ENCODE data around the gene RGS7BP. TPM values are rescaled to one million over a fixed set of nuclear protein-coding genes. Genes with fewer than 3 reads are reported as not detected.
A peak's percentile ranks its signal among the peaks of the same experiment; 100 is the strongest.

RGS7BP gene
- polyA plus RNA-seq, 2 of the 4 experiments (the other 2 are of a cell fraction): not detected

- TF ChIP-seq ATOH8 (CRISPR knock-in tag; IDR thresholded peaks at IDR 0.05; ENCODE audit: low read depth): no peak
- no peak for TF ChIP-seq HOXB13 (CRISPR knock-in tag; IDR thresholded peaks at IDR 0.05; ENCODE audit: low read depth)
- TF ChIP-seq ZC3H11A (IDR thresholded peaks at IDR 0.05): no peak
- no peak for TF ChIP-seq POLR2A (IDR thresholded peaks at IDR 0.05; ENCODE audit: low read length)
Measured at GRCh38 chr5:64619609-64620008, 113.8 kb downstream of the RGS7BP start (continued).

- Histone ChIP-seq H3K4me1 (no peaks in the 10 kb centered on the region), H3K4me3 (no peak overlapping the region), H3K4me2 (no peak overlapping the region), H3K27ac (no peak overlapping the region), H3K9me3 (no peaks in the 10 kb centered on the region)
- ATAC-seq (no peak), FAIRE-seq (no peak), DNase-seq (ENCODE audit: low read depth in 1 of 2, low spot score in 1 of 2) (no peak)
- POLR2A ChIA-PET: no interaction called here
- TF ChIP-seq NPAS2 (CRISPR knock-in tag; IDR thresholded peaks at IDR 0.05; ENCODE audit: borderline replicate concordance) (no peak), FOSL2 (IDR thresholded peaks at IDR 0.05) (no peak), FOSL2 (CRISPR knock-in tag; IDR thresholded peaks at IDR 0.05) (no peak), HES2 (IDR thresholded peaks at IDR 0.05) (no peak), PBX3 (IDR thresholded peaks at IDR 0.05) (no peak), JUNB (IDR thresholded peaks at IDR 0.05) (no peak), CHD4 (IDR thresholded peaks at IDR 0.05; ENCODE audit: borderline replicate concordance) (no peak), HEYL (CRISPR knock-in tag; IDR thresholded peaks at IDR 0.05) (no peak), POLR2A (IDR thresholded peaks at IDR 0.05; ENCODE audit: low read length) (no peak)
- 21% methylated on average over 2 of the region's 2 CpGs for WGBS (ENCODE audit: missing lambda C conversion rate)
- CTCF ChIA-PET: interaction anchor here (0.6 to 3.3 kb wide), 5 partner anchors 11 to 851 kb away, joined by 3 to 16 read pairs (median 6); no protein-coding TSS in a partner anchor
Measured at GRCh38 chr5:64622991-64623390, 117.2 kb downstream of the RGS7BP start.

- CTCF ChIA-PET: interaction anchor here (1.4 to 2.2 kb wide), 4 partner anchors 9 to 396 kb away, joined by 3 to 7 read pairs (median 4); no protein-coding TSS in a partner anchor
- POLR2A ChIA-PET: no interaction called here
- 38% methylated on average over 1 of the region's 1 CpG for WGBS (ENCODE audit: missing lambda C conversion rate)
- Histone ChIP-seq H3K4me3 (no peak overlapping the region), H3K9me3 (no peaks in the 10 kb centered on the region), H3K4me1 (no peaks in the 10 kb centered on the region), H3K4me2 (no peak overlapping the region), H3K27ac (no peak overlapping the region)
- peak in 1 of 2 experiments; percentile 7 for DNase-seq (ENCODE audit: low read depth in 1 of 2, low spot score in 1 of 2)
- no peak for ATAC-seq
- no peak for TF ChIP-seq BCL3 (IDR thresholded peaks at IDR 0.05)
- no peak for TF ChIP-seq ESRRA (IDR thresholded peaks at IDR 0.05; ENCODE audit: borderline replicate concordance, low read length)
- peak; percentile 82 for TF ChIP-seq MAFK (IDR thresholded peaks at IDR 0.05; ENCODE audit: partially characterized antibody)
- TF ChIP-seq ZFP36 (IDR thresholded peaks at IDR 0.05; ENCODE audit: borderline replicate concordance, partially characterized antibody): no peak
- no peak for TF ChIP-seq ZSCAN20 (CRISPR knock-in tag; IDR thresholded peaks at IDR 0.05)
- TF ChIP-seq SMC3 (IDR thresholded peaks at IDR 0.05): no peak
- no peak for TF ChIP-seq TP53 (CRISPR knock-in tag; IDR thresholded peaks at IDR 0.05)
- peak; percentile 78 for TF ChIP-seq NFE2L2 (conservative IDR thresholded peaks at IDR 0.05; ENCODE audit: low read length)
- TF ChIP-seq NPAS2 (CRISPR knock-in tag; IDR thresholded peaks at IDR 0.05; ENCODE audit: borderline replicate concordance): no peak
- no peak for FAIRE-seq
Measured at GRCh38 chr5:64625678-64626077, 119.9 kb downstream of the RGS7BP start.

GRCh38 chr5:64628901-64629300 is 123.1 kb downstream of the RGS7BP start:
- FAIRE-seq (no peak), DNase-seq (ENCODE audit: low read depth in 1 of 2, low spot score in 1 of 2) (no peak), ATAC-seq (no peak)
- ChIA-PET CTCF (interaction anchor here (2.3 to 2.6 kb wide), 2 partner anchors 17 to 155 kb away, joined by 7 to 8 read pairs; no protein-coding TSS in a partner anchor), POLR2A (no interaction called here)
- no peaks in the 10 kb centered on the region for H3K4me1 ChIP-seq
- H3K4me3 ChIP-seq: no peak overlapping the region
- no peaks in the 10 kb centered on the region for H3K9me3 ChIP-seq
- 44% methylated on average over 2 of the region's 2 CpGs for WGBS (ENCODE audit: missing lambda C conversion rate)
- no peak overlapping the region for H3K27ac ChIP-seq
- H3K4me2 ChIP-seq: no peak overlapping the region
- no peak for TF ChIP-seq PBX3 (IDR thresholded peaks at IDR 0.05)
- no peak for TF ChIP-seq HMGXB4 (CRISPR knock-in tag; IDR thresholded peaks at IDR 0.05; ENCODE audit: borderline replicate concordance)
- TF ChIP-seq SREBF2 (IDR thresholded peaks at IDR 0.05): no peak
- no peak for TF ChIP-seq ZC3H11A (IDR thresholded peaks at IDR 0.05)
- TF ChIP-seq USF2 (IDR thresholded peaks at IDR 0.05): no peak
- no peak for TF ChIP-seq CEBPB (IDR thresholded peaks at IDR 0.05)
- no peak for TF ChIP-seq ZFP36 (IDR thresholded peaks at IDR 0.05; ENCODE audit: borderline replicate concordance, partially characterized antibody)
- no peak for TF ChIP-seq RFX5 (IDR thresholded peaks at IDR 0.05)
- no peak for TF ChIP-seq RAD21 (conservative IDR thresholded peaks at IDR 0.05 in 1 of 2, IDR thresholded peaks at IDR 0.05 in 1 of 2)
- TF ChIP-seq POLR2A (IDR thresholded peaks at IDR 0.05; ENCODE audit: low read length): no peak
